NB4 (cell line): ENCODE data around the gene TLCD3A.

Experiments used
- CTCF ChIP-seq: IDR thresholded peaks from one replicate; pipeline ENCODE4 v1.5.1; 2012; ENCODE audit warnings: low read depth, low read length
- POLR2A ChIP-seq: IDR thresholded peaks from 2 replicates; pipeline ENCODE4 v1.6.1; 2011; ENCODE audit warnings: mild to moderate bottlenecking; ENCODE audit not compliant: insufficient read length; ENCODE audit errors: extremely low read depth

GRCh38 chr17:705863-706262, 26.5 kb upstream of the TLCD3A start:
- TF ChIP-seq CTCF (no peak), POLR2A (no peak)
